ENCODE measurements around the gene PPARD. TPM values are rescaled to one million over a fixed set of nuclear protein-coding genes. Genes with fewer than 3 reads are reported as not detected.
A peak's percentile ranks its signal among the peaks of the same experiment; 100 is the strongest.

Gene PPARD
- total and polyA plus RNA-seq, 2 of the 13 experiments (the other 11 are each of a cell fraction or from before 2014, with no cell fraction given): 6.1 to 13.3 TPM

DNA sequence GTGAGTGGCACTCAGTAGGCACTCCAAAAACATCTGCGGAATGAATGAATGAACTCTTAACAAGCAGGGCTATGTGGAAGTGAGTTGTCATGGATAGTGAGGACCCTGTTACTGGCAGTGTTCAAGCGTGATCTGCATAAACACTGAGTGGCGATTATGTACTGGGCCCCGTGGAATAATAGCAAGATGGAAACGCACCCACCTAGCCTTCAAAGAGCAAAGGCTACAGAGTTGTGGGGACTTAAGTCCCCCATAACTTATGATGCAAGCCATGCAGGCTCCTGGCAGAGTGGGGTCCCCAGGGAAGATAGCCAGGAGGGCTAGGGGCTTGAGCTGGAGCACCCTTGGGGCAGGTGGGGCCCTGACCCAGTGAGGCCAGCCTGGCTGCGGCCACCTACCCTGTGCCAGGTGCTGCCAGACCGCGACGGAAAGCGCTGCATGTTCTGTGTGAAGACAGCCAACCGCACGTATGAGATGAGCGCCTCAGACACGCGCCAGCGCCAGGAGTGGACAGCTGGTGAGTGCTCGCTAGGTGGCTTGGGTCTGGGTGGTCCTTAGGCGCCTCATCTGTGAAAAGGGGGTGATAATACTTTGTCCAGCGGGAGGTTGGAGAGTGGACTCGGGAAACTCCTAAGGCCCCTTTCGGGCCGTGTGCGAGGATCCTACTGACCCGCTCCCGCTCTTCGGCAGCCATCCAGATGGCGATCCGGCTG is 24.7 kb upstream of the PPARD start (continued):
- TF ChIP-seq, protein P1, sequence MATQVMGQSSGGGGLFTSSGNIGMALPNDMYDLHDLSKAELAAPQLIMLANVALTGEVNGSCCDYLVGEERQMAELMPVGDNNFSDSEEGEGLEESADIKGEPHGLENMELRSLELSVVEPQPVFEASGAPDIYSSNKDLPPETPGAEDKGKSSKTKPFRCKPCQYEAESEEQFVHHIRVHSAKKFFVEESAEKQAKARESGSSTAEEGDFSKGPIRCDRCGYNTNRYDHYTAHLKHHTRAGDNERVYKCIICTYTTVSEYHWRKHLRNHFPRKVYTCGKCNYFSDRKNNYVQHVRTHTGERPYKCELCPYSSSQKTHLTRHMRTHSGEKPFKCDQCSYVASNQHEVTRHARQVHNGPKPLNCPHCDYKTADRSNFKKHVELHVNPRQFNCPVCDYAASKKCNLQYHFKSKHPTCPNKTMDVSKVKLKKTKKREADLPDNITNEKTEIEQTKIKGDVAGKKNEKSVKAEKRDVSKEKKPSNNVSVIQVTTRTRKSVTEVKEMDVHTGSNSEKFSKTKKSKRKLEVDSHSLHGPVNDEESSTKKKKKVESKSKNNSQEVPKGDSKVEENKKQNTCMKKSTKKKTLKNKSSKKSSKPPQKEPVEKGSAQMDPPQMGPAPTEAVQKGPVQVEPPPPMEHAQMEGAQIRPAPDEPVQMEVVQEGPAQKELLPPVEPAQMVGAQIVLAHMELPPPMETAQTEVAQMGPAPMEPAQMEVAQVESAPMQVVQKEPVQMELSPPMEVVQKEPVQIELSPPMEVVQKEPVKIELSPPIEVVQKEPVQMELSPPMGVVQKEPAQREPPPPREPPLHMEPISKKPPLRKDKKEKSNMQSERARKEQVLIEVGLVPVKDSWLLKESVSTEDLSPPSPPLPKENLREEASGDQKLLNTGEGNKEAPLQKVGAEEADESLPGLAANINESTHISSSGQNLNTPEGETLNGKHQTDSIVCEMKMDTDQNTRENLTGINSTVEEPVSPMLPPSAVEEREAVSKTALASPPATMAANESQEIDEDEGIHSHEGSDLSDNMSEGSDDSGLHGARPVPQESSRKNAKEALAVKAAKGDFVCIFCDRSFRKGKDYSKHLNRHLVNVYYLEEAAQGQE (IDR thresholded peaks at IDR 0.05; ENCODE audit: borderline replicate concordance in 1 of 2, low read depth in 1 of 2, low read length in 2 of 2): no peak; a peak in 1 of 4 replicates
- TF ChIP-seq, protein P2, sequence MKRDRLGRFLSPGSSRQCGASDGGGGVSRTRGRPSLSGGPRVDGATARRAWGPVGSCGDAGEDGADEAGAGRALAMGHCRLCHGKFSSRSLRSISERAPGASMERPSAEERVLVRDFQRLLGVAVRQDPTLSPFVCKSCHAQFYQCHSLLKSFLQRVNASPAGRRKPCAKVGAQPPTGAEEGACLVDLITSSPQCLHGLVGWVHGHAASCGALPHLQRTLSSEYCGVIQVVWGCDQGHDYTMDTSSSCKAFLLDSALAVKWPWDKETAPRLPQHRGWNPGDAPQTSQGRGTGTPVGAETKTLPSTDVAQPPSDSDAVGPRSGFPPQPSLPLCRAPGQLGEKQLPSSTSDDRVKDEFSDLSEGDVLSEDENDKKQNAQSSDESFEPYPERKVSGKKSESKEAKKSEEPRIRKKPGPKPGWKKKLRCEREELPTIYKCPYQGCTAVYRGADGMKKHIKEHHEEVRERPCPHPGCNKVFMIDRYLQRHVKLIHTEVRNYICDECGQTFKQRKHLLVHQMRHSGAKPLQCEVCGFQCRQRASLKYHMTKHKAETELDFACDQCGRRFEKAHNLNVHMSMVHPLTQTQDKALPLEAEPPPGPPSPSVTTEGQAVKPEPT (CRISPR knock-in tag; IDR thresholded peaks at IDR 0.05; ENCODE audit: low read depth): peak; percentile 48; the same call in 1 of the 2 replicates
- TF ChIP-seq MIER3 (CRISPR knock-in tag; IDR thresholded peaks at IDR 0.05; ENCODE audit: borderline replicate concordance): no peak
- no peak for TF ChIP-seq NPAS2 (CRISPR knock-in tag; IDR thresholded peaks at IDR 0.05; ENCODE audit: borderline replicate concordance)
- no peak for TF ChIP-seq CREM (IDR thresholded peaks at IDR 0.05)
- TF ChIP-seq CREM (CRISPR knock-in tag; IDR thresholded peaks at IDR 0.05): no peak
- TF ChIP-seq, protein P3, sequence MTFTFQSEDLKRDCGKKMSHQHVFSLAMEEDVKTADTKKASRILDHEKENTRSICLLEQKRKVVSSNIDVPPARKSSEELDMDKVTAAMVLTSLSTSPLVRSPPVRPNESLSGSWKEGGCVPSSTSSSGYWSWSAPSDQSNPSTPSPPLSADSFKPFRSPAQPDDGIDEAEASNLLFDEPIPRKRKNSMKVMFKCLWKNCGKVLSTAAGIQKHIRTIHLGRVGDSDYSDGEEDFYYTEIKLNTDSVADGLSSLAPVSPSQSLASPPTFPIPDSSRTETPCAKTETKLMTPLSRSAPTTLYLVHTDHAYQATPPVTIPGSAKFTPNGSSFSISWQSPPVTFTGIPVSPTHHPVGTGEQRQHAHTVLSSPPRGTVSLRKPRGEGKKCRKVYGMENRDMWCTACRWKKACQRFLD (CRISPR knock-in tag; IDR thresholded peaks at IDR 0.05; ENCODE audit: borderline replicate concordance): no peak; the same call in 1 of the 2 replicates
- TF ChIP-seq, protein P4, sequence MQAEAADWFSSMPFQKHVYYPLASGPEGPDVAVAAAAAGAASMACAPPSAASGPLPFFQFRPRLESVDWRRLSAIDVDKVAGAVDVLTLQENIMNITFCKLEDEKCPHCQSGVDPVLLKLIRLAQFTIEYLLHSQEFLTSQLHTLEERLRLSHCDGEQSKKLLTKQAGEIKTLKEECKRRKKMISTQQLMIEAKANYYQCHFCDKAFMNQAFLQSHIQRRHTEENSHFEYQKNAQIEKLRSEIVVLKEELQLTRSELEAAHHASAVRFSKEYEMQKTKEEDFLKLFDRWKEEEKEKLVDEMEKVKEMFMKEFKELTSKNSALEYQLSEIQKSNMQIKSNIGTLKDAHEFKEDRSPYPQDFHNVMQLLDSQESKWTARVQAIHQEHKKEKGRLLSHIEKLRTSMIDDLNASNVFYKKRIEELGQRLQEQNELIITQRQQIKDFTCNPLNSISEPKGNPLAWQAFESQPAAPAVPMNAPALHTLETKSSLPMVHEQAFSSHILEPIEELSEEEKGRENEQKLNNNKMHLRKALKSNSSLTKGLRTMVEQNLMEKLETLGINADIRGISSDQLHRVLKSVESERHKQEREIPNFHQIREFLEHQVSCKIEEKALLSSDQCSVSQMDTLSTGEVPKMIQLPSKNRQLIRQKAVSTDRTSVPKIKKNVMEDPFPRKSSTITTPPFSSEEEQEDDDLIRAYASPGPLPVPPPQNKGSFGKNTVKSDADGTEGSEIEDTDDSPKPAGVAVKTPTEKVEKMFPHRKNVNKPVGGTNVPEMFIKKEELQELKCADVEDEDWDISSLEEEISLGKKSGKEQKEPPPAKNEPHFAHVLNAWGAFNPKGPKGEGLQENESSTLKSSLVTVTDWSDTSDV (CRISPR knock-in tag; IDR thresholded peaks at IDR 0.05): peak; percentile 67; the same call in 1 of the 2 replicates
- TF ChIP-seq SIX1 (CRISPR knock-in tag; IDR thresholded peaks at IDR 0.05; ENCODE audit: borderline replicate concordance): no peak
- no peak for TF ChIP-seq ZNF563 (CRISPR knock-in tag; IDR thresholded peaks at IDR 0.05)
- no peak for TF ChIP-seq ZNF441 (CRISPR knock-in tag; IDR thresholded peaks at IDR 0.05; ENCODE audit: borderline replicate concordance)
- no peak for TF ChIP-seq HHEX (CRISPR knock-in tag; IDR thresholded peaks at IDR 0.05)
- TF ChIP-seq, protein P5, sequence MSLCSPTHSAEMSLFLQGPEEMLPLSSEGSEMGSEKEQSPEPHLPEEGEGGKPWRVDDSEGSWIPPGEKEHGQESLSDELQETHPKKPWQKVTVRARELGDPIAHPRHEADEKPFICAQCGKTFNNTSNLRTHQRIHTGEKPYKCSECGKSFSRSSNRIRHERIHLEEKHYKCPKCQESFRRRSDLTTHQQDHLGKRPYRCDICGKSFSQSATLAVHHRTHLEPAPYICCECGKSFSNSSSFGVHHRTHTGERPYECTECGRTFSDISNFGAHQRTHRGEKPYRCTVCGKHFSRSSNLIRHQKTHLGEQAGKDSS (CRISPR knock-in tag; IDR thresholded peaks at IDR 0.05; ENCODE audit: borderline replicate concordance, low read depth): no peak; the same call in 1 of the 2 replicates
- TF ChIP-seq ZNF326 (CRISPR knock-in tag; IDR thresholded peaks at IDR 0.05; ENCODE audit: borderline replicate concordance): no peak
- no peak for TF ChIP-seq RFX1 (IDR thresholded peaks at IDR 0.05)
- no peak for TF ChIP-seq ZNF343 (CRISPR knock-in tag; IDR thresholded peaks at IDR 0.05)
- no peak for TF ChIP-seq MED1 (CRISPR knock-in tag; IDR thresholded peaks at IDR 0.05)

Data from HepG2 (cell line).